Measurements from ENCODE around the gene ADAMTSL5. TPM values are rescaled to one million over a fixed set of nuclear protein-coding genes. Genes with fewer than 3 reads are reported as not detected.
A peak's percentile ranks its signal among the peaks of the same experiment; 100 is the strongest.
"Not testable (repeated sequence)": the region's sequence is repeated elsewhere in the genome, so short reads cannot be mapped to it uniquely, and the experiment has no call there.

The ADAMTSL5 gene
- total RNA-seq, 1 donor from 2014 or later, result not detected

- no peak for DNase-seq
Measured at GRCh38 chr19:1511318-1512317, 1.2 kb downstream of the ADAMTSL5 start.

- DNase-seq, result no peak
Measured at GRCh38 chr19:1510807-1511206, 2.0 kb downstream of the ADAMTSL5 start.

GRCh38 chr19:1510442-1510806 lies 2.4 kb downstream of the ADAMTSL5 start:
- no peak for DNase-seq

GRCh38 chr19:1509602-1510441 lies 3.0 kb downstream of the ADAMTSL5 start:
- DNase-seq, result no peak

GRCh38 chr19:1508507-1508856 lies 4.3 kb downstream of the ADAMTSL5 start:
- DNase-seq, result no peak

GRCh38 chr19:1507763-1508506 lies 4.9 kb downstream of the ADAMTSL5 start:
- peak; percentile 94 for DNase-seq

- DNase-seq, result no peak
Measured at GRCh38 chr19:1507192-1507660, 5.6 kb downstream of the ADAMTSL5 start.

- DNase-seq, result no peak
Measured at GRCh38 chr19:1505991-1506881, 6.6 kb downstream of the ADAMTSL5 start.

- no peak for DNase-seq
Measured at GRCh38 chr19:1505012-1505411, 7.8 kb downstream of the ADAMTSL5 start.

GRCh38 chr19:1503925-1504773 lies 8.7 kb downstream of the ADAMTSL5 start:
- DNase-seq, result no peak

- DNase-seq, result peak; percentile 57
Measured at GRCh38 chr19:1503089-1503924, 9.5 kb downstream of the ADAMTSL5 start.

- DNase-seq, result no peak
Measured at GRCh38 chr19:1502433-1503088, 10.3 kb downstream of the ADAMTSL5 start.

- no peak for DNase-seq
Measured at GRCh38 chr19:1501200-1501595, 11.6 kb downstream of the ADAMTSL5 start.

GRCh38 chr19:1499231-1499630 lies 13.6 kb downstream of the ADAMTSL5 start:
- DNase-seq, result not testable (repeated sequence)

- no peak for DNase-seq
Measured at GRCh38 chr19:1497578-1498235, 15.1 kb downstream of the ADAMTSL5 start.

GRCh38 chr19:1496714-1497577 lies 15.9 kb downstream of the ADAMTSL5 start:
- no peak for DNase-seq
